HG03159 (cell line): Measurements from ENCODE around the gene KIF26B.

Source experiments
- ATAC-seq: cut with Tn5 transposase; IDR thresholded peaks from one replicate; pipeline ENCODE4 v1.9.1; 2021; ENCODE audit warnings: mild to moderate bottlenecking, moderate library complexity; ENCODE audit not compliant: unreplicated experiment

KIF26B gene

DNA sequence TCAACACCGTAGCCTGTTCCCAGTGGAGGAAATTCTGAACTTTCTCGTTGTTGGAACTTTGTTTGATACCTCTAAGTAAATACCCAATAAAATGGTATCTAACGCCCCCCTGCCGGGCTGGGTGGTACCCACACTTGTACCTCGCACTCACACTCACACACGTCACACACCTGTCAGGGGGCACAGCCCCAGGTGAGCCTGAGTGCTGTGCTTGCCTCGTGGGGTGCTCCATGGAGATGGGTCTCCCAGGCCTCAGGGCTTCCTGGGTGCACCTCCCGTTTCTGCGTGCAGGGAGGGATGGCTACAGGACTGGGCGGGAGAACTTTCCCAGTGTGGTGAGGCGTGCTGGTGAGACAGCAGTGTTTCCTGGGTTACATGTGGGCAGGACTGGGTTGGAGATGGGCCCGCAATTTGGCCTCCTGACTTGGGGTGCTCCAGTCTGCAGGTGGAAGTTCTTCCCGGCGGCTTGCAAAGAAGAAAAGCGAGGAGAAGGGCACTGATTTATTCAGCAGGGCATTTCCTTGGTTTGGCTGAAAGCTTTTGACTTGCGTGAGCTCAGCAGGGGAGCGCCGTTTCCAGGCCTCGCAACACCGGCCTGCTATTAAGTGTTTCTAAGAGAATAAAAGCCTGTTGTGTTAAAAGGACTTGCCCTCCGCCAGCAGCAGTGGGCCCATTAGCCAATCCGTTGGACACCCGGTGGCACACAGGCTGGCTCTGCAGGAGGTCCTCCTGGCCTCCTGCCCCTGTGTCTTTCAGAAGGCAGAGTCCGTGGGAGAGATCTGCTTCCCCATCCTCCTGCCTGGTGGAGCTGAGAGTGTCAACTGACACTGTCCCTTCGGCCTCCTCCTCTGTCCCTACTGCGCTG, 79.7 kb downstream of the KIF26B start:
- no peak for ATAC-seq

- no peak for ATAC-seq
Observed at GRCh38 chr1:245235156-245235555, 80.4 kb downstream of the KIF26B start.

DNA sequence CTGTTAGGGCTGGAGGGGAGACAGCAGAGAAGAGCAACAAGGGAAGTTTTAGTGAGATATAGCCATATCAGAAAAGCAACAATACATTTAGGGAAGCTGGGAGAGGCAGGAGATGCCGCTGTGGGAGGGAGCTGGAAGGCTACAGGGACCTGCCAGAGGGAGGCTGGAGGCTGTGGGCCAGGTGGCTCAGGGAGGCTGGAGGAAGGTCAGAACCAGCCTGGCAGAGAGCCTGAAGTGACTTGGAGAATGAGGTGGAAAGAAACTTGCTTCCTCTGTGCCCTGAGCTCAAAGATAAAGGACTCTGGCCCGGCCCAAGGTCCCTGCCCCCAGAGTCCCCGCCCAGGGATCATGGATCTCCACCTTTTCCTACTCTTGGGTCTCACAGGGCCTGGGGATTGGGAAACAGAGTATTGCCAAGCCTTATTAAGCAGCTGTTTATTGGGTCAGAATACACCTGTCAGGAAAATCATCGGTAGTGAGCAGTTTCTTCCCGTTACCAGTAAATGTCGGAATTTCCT, 85.9 kb downstream of the KIF26B start:
- no peak for ATAC-seq

- no peak for ATAC-seq
Observed at GRCh38 chr1:245241526-245242130, 86.8 kb downstream of the KIF26B start.

- ATAC-seq: no peak
Observed at GRCh38 chr1:245242989-245243388, 88.2 kb downstream of the KIF26B start.

GRCh38 chr1:245245021-245245667, 90.4 kb downstream of the KIF26B start:
- ATAC-seq: no peak

- no peak for ATAC-seq
Observed at GRCh38 chr1:245246433-245246832, 91.6 kb downstream of the KIF26B start.

GRCh38 chr1:245247356-245247755, 92.6 kb downstream of the KIF26B start:
- ATAC-seq: no peak

- no peak for ATAC-seq
Observed at GRCh38 chr1:245247801-245248200, 93.0 kb downstream of the KIF26B start.

GRCh38 chr1:245248231-245248731, 93.5 kb downstream of the KIF26B start:
- no peak for ATAC-seq

GRCh38 chr1:245255783-245256182, 101.0 kb downstream of the KIF26B start:
- no peak for ATAC-seq

- no peak for ATAC-seq
Observed at GRCh38 chr1:245256528-245256927, 101.7 kb downstream of the KIF26B start.

DNA sequence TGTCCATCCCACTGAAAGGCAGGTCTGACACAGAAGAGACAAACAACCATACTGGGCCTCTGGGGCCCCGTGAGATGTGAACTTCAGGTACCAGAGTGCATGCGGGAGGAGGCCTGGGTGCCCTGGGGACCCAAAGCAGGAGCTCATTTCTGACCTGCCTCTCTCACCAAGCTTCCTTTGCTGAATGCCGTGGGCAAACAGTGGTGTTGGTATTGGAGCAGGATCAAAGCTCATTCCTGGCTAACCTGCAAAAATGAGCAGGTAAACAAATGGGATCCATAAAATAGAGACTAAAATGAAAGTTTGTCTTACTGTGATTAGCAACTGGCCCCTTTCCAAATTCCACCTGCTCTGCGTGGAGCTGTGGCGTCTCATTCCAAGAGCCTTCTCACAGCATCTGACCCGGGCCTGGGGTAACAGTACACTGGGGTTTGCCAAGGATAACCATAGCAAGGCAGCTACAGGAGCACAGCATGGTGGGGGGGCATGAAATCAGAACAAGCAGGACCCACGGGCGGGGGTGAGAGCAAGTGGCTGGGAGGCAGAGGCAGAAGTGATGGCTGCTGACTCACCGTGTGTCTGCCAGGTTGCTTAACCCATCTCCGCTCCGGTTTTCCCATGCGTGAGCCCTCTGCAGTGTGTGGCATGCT, 103.6 kb downstream of the KIF26B start:
- ATAC-seq: no peak

DNA sequence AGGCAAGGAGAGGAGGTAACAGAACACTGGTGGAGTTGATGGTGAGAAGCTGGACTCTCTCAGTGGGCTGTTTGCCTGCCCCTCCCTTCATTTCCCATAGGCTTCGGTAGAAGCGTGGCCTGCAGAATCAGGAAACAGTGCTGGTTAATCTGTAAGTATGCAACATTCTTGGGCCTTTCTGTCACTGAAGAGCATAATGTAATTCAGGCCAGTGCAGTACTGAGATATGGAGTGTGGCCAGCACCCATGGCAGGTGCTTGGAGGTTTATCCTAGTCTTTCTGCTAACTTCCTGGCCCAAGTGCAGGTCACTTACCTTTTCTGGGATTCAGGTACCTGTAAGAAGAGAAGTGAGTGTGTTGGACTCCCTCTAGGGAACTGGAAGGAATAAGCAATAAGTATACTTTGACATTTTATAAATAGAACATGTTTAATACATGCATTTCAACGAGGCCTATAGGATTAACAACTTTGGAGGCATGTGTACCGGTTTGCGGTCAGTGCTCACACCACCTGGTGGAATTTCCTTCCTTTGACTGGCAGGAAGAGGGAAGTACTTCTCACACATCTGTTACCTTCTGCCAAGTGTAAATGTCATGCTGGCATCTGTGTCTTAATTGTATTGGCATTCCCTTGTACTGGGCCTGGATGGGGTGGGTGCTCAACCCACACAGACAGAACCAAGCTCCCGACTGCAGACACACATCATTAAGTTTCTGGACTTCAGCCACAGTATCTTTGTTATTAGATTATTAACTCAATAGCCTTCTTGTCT, 105.5 kb downstream of the KIF26B start:
- ATAC-seq: no peak

DNA sequence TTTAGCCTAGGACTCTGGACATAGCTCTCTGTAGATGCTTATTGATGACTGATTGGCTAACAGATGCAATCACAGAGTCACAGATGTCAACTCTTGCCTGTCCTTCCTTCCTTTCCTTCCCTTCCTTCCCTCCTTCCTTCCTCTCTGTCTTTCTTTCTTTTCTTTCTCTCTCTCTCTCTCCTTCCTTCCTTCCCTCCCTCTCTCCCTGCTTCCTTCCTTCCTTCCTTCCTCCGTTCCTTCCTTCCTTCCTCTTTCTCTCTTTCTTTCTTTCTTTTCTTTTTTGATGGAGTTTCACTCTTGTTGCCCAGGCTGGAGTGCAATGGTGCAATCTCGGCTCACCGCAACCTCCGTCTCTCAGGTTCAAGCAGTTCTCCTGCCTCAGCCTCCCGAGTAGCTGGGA, 106.1 kb downstream of the KIF26B start:
- ATAC-seq: no peak

DNA sequence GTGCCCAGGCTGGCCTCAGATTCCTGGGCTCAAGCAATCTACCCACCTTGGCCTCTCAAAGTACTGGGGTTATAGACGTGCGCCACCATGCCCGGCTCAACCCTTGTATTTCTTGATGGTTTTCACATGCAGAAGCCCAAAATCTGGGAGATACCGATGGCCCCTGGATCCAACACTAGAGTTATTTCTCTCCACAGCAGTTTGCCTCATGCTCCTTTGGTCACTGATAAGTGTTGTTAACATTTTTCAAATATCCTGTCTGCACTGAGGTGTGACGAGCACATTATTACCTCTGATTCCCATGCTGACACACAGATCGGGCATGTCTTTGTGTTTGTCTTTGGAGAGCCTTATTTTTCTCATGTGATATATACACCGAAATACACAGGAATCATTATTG, 107.0 kb downstream of the KIF26B start:
- ATAC-seq: no peak

DNA sequence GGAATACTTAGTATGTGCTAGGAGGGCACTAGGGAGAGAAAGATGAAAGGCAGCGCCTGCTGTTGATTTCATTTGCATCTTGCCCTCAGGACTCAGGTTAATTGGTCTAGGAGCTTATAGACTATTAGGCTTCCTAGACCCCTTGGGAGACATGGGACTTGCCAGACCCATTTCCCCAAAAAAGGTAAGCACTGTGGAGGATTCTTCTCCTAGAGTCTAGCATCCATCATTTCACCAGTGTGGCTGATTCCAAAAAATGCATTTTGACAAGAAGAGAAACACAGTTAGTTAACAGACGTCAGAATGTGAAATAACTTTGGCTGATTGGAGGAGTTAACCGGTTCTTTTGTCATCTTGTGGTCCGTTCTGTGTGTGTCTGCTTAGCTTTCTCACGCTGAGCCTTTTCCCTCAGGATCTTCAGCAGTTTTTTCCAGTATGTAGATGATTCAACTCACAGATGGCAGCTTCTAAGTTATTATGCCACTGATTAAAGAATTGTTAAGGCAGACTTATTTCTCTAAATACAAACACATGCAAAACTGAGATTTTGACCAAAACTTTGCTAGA, 108.8 kb downstream of the KIF26B start:
- no peak for ATAC-seq

DNA sequence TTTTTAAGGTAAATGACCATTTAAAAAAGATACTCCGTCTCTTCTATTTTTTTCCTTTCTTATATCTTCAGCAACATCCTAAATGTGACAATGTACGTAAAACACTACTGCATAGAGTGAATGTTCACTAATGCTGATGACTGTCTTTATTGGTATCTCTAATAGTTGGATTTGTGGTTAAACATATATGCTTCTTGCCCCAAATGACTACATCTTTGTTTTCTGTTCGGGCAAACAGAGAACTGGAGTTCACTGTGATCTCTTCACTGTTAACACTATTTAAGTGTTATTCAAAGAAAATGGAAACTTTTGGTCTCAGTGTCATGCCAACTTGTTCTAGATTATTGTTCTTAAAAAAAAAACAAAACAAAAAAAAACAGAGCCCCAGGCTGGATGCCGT, 109.4 kb downstream of the KIF26B start:
- ATAC-seq: no peak

GRCh38 chr1:245266105-245266504, 111.3 kb downstream of the KIF26B start:
- no peak for ATAC-seq

DNA sequence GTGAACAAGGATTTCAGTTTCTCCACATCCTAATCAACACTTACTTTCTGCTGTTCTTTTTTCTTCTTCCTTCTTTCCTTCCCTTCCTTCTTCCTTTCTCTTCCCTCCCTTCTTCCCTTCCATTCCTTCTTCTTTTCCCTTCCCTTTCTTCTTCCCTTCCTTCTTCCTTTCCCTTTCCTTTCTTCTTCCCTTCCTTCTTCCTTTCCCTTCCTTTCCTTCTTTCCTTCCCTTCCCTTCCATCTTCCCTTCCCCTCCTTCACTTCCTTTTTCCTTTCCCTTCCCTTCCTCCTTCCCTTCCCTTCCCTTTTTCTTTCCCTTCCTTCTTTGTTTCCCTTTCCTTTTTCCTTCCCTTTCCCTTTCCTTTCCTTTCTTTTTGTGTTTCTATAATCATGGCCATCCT, 115.3 kb downstream of the KIF26B start:
- ATAC-seq: no peak
